TTC549 (cell line): ENCODE results near the gene UPF3A.
"Not testable (repeated sequence)": the region's sequence is repeated elsewhere in the genome, so short reads cannot be mapped to it uniquely, and the experiment has no call there.

ENCODE experiments used
- FAIRE-seq: peaks from 2 replicates; lab custom pipeline; 2012; peaks lifted over from hg19 to GRCh38; lab: Jason Lieb, UNC

UPF3A gene

GRCh38 chr13:114338959-114339358, 57.6 kb downstream of the UPF3A start:
- FAIRE-seq = no peak

GRCh38 chr13:114339857-114340534, 58.6 kb downstream of the UPF3A start:
- FAIRE-seq = no peak

- FAIRE-seq = no peak
Measured at GRCh38 chr13:114341003-114341777, 59.8 kb downstream of the UPF3A start.

DNA sequence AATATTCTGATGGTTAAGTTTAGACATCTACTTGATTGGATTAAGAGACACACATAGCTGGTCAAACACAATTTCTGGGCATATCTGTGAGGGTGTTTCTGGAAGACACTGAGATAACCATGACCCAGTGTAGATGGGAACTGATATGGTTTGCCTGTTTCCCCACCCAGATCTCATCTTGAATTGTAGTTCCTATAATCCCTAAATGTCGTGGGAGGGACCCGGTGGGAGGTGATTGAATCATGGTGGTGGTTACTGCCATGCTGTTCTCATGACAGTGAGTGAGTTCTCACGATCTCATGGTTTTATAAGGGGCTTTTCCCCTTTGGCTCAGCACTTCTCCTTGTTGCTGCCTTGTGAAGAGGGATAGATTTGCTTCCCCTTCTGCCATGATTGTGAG, 65.9 kb downstream of the UPF3A start:
- FAIRE-seq = not testable (repeated sequence)

DNA sequence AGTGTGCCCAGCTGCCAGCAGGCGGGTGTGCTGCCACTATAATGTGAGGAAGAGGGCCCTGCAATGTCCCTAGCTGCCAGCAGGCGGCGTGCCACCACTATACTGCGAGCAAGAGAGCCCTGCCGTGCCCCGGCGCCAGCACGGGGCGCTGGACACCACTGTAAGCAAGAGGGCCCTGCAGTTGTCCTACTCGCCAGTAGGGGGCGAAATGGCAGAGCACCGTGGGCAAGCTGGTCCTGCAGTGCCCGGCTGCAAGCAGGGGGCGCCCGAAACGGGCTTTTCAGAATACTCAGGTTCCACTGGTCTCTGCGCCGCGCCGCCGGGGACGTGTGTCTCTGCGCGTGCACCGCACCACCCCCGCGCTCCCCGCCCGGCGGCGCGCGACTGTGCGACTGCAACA, 71.4 kb downstream of the UPF3A start:
- not testable (repeated sequence) for FAIRE-seq

DNA sequence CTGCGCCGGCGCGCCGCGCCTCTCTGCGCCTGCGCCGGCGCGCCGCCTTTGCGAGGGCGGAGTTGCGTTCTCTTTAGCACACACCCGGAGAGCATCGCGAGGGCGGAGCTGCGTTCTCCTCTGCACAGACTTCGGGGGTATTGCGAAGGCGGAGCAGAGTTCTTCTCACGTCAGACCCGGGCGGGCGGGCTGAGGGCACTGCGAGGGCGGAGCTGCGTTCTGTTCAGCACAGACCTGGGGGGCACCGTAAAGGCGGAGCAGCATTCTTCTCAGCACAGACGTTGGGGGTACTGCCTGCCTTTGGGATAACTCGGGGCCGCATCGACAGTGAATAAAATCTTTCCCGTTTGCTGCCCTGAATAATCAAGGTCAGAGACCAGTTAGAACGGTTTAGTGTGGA, 72.0 kb downstream of the UPF3A start:
- FAIRE-seq = not testable (repeated sequence)
